ENCODE results near the gene RAB6B. TPM values are rescaled to one million over a fixed set of nuclear protein-coding genes. Genes with fewer than 3 reads are reported as not detected.

RAB6B gene
- total and polyA plus RNA-seq, 8 donors = 1.6 to 9.2 (median 3.9) TPM

DNA sequence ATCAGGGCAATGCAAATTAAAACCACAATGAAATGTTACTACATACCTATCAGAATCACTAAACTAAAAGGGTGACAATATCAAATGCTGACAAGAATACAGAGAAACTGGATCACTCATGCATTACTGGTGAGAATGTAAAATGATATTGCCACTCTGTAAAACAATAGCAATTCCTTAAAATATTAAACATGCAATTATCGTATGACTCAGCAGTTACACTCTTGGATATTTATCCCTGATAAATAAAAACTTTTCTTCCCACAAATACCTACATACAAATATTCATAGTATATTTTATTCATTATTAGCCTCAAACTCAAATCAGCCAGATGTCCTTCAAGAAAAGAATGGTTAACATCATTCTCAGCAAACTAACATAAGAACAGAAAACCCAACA, 25.9 kb upstream of the RAB6B start:
- H3K36me3 ChIP-seq = no peaks in the 10 kb centered on the region
- H3K9me3 ChIP-seq = no peaks in the 10 kb centered on the region
- 91 to 92% methylated on average over 1 of the region's 1 CpG for WGBS, 2 donors
- H3K4me3 ChIP-seq = no peak overlapping the region
- intact Hi-C loops (cut with DNase I) = no loop called here
- FAIRE-seq = no peak
- no peak for DNase-seq
- no peak for TF ChIP-seq CTCF (IDR thresholded peaks at IDR 0.05)
- H3K4me1 ChIP-seq = no peaks in the 10 kb centered on the region
- no peak for ATAC-seq
- H3K27me3 ChIP-seq = peaks cover 0 to 12% (median 0%) of the 10 kb centered on the region in 4 donors
- H3K27ac ChIP-seq = no peak overlapping the region

GRCh38 chr3:133917144-133917543, 21.5 kb upstream of the RAB6B start:
- H3K4me1 ChIP-seq = no peaks in the 10 kb centered on the region
- peaks cover 0 to 16% (median 0%) of the 10 kb centered on the region in 4 donors for H3K27me3 ChIP-seq
- FAIRE-seq = no peak
- no peaks in the 10 kb centered on the region for H3K9me3 ChIP-seq
- H3K27ac ChIP-seq = no peak overlapping the region
- no peak overlapping the region for H3K4me3 ChIP-seq
- no peaks in the 10 kb centered on the region for H3K36me3 ChIP-seq
- DNase-seq = no peak
- intact Hi-C loops (cut with DNase I) = no loop called here
- no peak for TF ChIP-seq CTCF (IDR thresholded peaks at IDR 0.05)
- ATAC-seq = no peak

GRCh38 chr3:133915685-133916658, 20.3 kb upstream of the RAB6B start:
- intact Hi-C loops (cut with DNase I) = no loop called here
- Histone ChIP-seq H3K4me1 (no peaks in the 10 kb centered on the region), H3K27me3 (peaks cover 0 to 16% (median 0%) of the 10 kb centered on the region in 4 donors), H3K9me3 (no peaks in the 10 kb centered on the region), H3K27ac (no peak overlapping the region), H3K4me3 (no peak overlapping the region), H3K36me3 (no peaks in the 10 kb centered on the region)
- FAIRE-seq = no peak
- WGBS, 2 donors = 72% methylated on average over 10 of the region's 10 CpGs
- no peak for DNase-seq
- ATAC-seq = peak in 1 of 4 donors; percentile 46
- no peak for TF ChIP-seq CTCF (IDR thresholded peaks at IDR 0.05)

DNA sequence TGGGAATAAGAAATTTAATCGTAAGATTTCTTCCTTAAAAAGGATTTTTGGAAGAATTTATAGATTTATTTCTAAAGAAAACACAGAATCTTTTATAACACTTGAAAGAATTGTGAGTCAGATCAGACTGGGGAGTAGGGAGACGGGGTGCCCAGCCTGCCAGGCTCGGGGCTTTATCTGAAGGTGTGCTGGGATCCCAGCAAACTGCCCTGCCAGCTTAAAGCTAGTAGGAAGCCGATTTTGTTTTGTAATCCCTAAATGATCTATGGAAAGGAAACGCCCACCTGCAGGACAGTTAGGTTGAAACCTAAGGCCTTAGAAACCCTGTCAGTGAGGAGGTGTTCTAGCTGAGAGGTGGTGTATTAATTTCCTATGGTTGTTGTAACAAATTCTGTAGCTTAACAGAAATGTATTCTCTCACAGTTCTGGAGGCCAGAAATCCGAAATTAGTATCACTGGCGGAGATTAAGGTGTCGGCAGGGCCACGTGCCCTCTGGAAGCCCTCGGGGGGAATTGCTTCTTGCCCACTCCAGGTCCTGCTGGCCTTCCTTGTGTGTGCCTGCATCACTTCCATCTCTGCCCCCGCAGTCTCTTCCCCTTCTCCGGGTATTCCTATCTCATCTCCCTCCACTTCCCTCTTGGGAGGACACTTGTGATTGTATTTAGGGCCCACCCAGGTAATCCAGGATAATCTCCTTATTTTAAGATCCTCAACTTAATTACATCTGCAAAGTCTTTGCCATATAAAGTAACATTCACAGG, 19.3 kb upstream of the RAB6B start:
- Histone ChIP-seq H3K4me3 (no peak overlapping the region), H3K36me3 (no peaks in the 10 kb centered on the region), H3K4me1 (no peaks in the 10 kb centered on the region), H3K27ac (no peak overlapping the region), H3K9me3 (no peaks in the 10 kb centered on the region), H3K27me3 (peaks cover 0 to 16% (median 0%) of the 10 kb centered on the region in 4 donors)
- DNase-seq = no peak
- no peak for TF ChIP-seq CTCF (IDR thresholded peaks at IDR 0.05)
- intact Hi-C loops (cut with DNase I) = no loop called here
- ATAC-seq = no peak
- FAIRE-seq = no peak
- WGBS, 2 donors = 80 to 81% methylated on average over 12 of the region's 12 CpGs
